Spleen (tissue), 11 donors: Measurements from ENCODE around the gene SYK. TPM values are rescaled to one million over a fixed set of nuclear protein-coding genes. Genes with fewer than 3 reads are reported as not detected.

Experiments
- DNase-seq: peaks from one replicate; pipeline ENCODE4 v3.0.0-alpha.2; 2020
- H3K27ac ChIP-seq, 8 donors: fragments of 200-600 bp; sonication (generic) in 7 of 8; 1 replicate in 4 of 8; 2 replicates in 4 of 8; pipeline versions ENCODE4 v1.5.0 to v1.8.0; 2016 to 2021; ENCODE audit warnings: inconsistent platforms in 4 of 8, mild to moderate bottlenecking in 4 of 8, moderate library complexity in 1 of 8
- H3K27me3 ChIP-seq, 7 donors: fragments of 200-600 bp; sonication (generic) in 6 of 7; replicated peaks in 1 of 7; 1 replicate in 4 of 7; 2 replicates in 3 of 7; pipeline versions ENCODE4 v1.5.0 to v1.8.0; 2016 to 2021; ENCODE audit warnings: inconsistent platforms in 3 of 7, mild to moderate bottlenecking in 1 of 7
- H3K36me3 ChIP-seq, 6 donors: fragments of 200-600 bp; sonication (generic) in 5 of 6; 1 replicate in 4 of 6; 2 replicates in 2 of 6; pipeline versions ENCODE4 v1.5.0 to v1.8.0; 2016 to 2021; ENCODE audit warnings: inconsistent platforms in 2 of 6
- H3K4me1 ChIP-seq, 6 donors: fragments of 200-600 bp; sonication (generic) in 5 of 6; 1 replicate in 3 of 6; 2 replicates in 3 of 6; pipeline versions ENCODE4 v1.5.0 to v1.8.0; 2016 to 2021; ENCODE audit warnings: inconsistent platforms in 3 of 6
- H3K4me3 ChIP-seq, 8 donors: fragments of 200-600 bp; sonication (generic) in 7 of 8; 1 replicate in 4 of 8; 2 replicates in 4 of 8; pipeline versions ENCODE4 v1.5.0 to v1.8.0; 2016 to 2021; ENCODE audit warnings: inconsistent platforms in 4 of 8, mild to moderate bottlenecking in 4 of 8, moderate library complexity in 2 of 8
- H3K9me3 ChIP-seq, 8 donors: fragments of 200-600 bp; sonication (generic) in 7 of 8; 1 replicate in 4 of 8; 2 replicates in 4 of 8; pipeline versions ENCODE4 v1.5.0 to v1.8.0; 2016 to 2021; ENCODE audit warnings: inconsistent platforms in 4 of 8
- POLR2A ChIP-seq, 3 donors: fragments of 450-650 bp; IDR thresholded peaks; one replicate each; pipeline ENCODE4 v1.5.1; 2017; ENCODE audit warnings: antibody characterized with exemption in 3 of 3, mild to moderate bottlenecking in 1 of 3
- POLR2AphosphoS5 ChIP-seq, 3 donors: sonication (generic); formaldehyde crosslinking; IDR thresholded peaks; one replicate each; pipeline ENCODE4 v1.5.1; 2017; ENCODE audit warnings: antibody characterized with exemption in 3 of 3
- WGBS, 5 donors: extraction: QIAGEN DNeasy Blood & Tissue Kit in 3 of 5; methylation state at CpG; one replicate each; pipeline versions ENCODE4 v1.1.5 to v1.1.7; 2013 to 2018; 5-methylcytosine and 5-hydroxymethylcytosine counted together
- intact Hi-C: fragments of 100-400 bp; cut with DNase I; formaldehyde crosslinking; loops from one replicate; pipeline ENCODE4 v1.15.0; 2023; ENCODE audit warnings: low total_unique reads
- polyA plus RNA-seq, 3 donors: library from polyadenylated mRNA; stranded (reverse); fragments of 200-250 nt; gene quantifications; one replicate each; pipeline ENCODE4 v1.2.1, GENCODE V29; 2013
- total RNA-seq, 7 donors: library from RNA; depleted of rRNA in 3 of 7; stranded (reverse); fragments of >200 nt in 3 of 7; fragmentation: NEBNext Ultra II Directional in 4 of 7; extraction: Animal tissue kit (Norgen Biotek cat#: 25700) in 4 of 7; gene quantifications; one replicate each; pipeline versions ENCODE4 v1.1.0 to v1.2.1, GENCODE V29; 2016 to 2021
- TF ChIP-seq, protein P1 (sequence below), 11 experiments: fragments of 200-600 bp in 7 of 11; fragments of 450-650 bp in 4 of 11; sonication (generic) in 4 of 11; IDR thresholded peaks in 8 of 11; conservative IDR thresholded peaks in 3 of 11; 1 replicate in 7 of 11; 2 replicates in 4 of 11; pipeline versions ENCODE4 v1.4.0 to v1.8.0; 2016 to 2021; ENCODE audit warnings: antibody characterized with exemption in 11 of 11, inconsistent platforms in 4 of 11, mild to moderate bottlenecking in 1 of 11
- donor health status: healthy with polysubstance abuse.
- donor health status: DM: no; HTN: no; CAD: no; lungs with moderate emphysema.
- donor health status: DM: no; HTN: no; CAD: no.
- donor health status: Bipolar disorder and iron deficiency.
- donor health status: healthy.
- donor health status: DM: no; HTN: no; CAD: no.
- donor health status: DM: yes; HTN: yes; CAD: no.

Gene SYK
- total and polyA plus RNA-seq, 10 donors = 42.6 to 152 (median 111) TPM

GRCh38 chr9:90843525-90843924 is 41.9 kb downstream of the SYK start:
- no peak for DNase-seq
- Histone ChIP-seq H3K4me3 (no peak overlapping the region), H3K9me3 (no peaks in the 10 kb centered on the region), H3K27ac (peak overlapping the region in 4 of 8 donors; percentile 25 to 72 (median 50)), H3K36me3 (peaks cover 0 to 69% (median 45%) of the 10 kb centered on the region in 6 donors), H3K27me3 (no peaks in the 10 kb centered on the region), H3K4me1 (peaks cover 6 to 54% (median 27%) of the 10 kb centered on the region in 6 donors)
- intact Hi-C loops = no loop called here
- 65 to 73% (median 70%) methylated on average over 6 of the region's 6 CpGs for WGBS, 5 donors
- TF ChIP-seq POLR2A (IDR thresholded peaks at IDR 0.05) (no peak), POLR2AphosphoS5 (IDR thresholded peaks at IDR 0.05) (no peak)
- TF ChIP-seq, protein P1, sequence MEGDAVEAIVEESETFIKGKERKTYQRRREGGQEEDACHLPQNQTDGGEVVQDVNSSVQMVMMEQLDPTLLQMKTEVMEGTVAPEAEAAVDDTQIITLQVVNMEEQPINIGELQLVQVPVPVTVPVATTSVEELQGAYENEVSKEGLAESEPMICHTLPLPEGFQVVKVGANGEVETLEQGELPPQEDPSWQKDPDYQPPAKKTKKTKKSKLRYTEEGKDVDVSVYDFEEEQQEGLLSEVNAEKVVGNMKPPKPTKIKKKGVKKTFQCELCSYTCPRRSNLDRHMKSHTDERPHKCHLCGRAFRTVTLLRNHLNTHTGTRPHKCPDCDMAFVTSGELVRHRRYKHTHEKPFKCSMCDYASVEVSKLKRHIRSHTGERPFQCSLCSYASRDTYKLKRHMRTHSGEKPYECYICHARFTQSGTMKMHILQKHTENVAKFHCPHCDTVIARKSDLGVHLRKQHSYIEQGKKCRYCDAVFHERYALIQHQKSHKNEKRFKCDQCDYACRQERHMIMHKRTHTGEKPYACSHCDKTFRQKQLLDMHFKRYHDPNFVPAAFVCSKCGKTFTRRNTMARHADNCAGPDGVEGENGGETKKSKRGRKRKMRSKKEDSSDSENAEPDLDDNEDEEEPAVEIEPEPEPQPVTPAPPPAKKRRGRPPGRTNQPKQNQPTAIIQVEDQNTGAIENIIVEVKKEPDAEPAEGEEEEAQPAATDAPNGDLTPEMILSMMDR (IDR thresholded peaks at IDR 0.05 in 8 of 11, conservative IDR thresholded peaks at IDR 0.05 in 3 of 11) = no peak

DNA sequence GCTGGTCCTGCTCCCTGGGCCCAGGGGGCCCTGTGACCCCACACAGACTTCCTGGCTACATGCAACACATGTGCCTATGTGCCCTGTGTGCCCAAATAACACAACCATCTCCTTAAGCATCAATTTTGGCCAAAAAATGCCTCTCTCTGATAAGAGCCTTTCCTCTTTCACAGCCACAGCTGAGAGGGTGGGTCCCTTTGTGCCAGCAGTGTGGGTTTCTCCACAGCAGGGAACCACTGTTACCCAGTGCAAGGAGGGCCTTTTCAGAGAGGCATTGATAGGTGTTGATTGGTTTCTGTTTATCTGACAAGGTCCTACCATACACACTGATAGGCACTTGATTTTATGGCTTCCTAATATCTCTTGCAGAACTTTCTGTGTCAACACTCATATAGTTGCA is 42.7 kb downstream of the SYK start:
- Histone ChIP-seq H3K27me3 (no peaks in the 10 kb centered on the region), H3K4me1 (peaks cover 0 to 46% (median 19%) of the 10 kb centered on the region in 6 donors), H3K27ac (peak overlapping the region in 1 of 8 donors; percentile 72), H3K36me3 (peaks cover 0 to 69% (median 53%) of the 10 kb centered on the region in 6 donors), H3K9me3 (no peaks in the 10 kb centered on the region), H3K4me3 (no peak overlapping the region)
- no peak for DNase-seq
- TF ChIP-seq POLR2AphosphoS5 (IDR thresholded peaks at IDR 0.05) (no peak), POLR2A (IDR thresholded peaks at IDR 0.05) (no peak)
- TF ChIP-seq, protein P1 (IDR thresholded peaks at IDR 0.05 in 8 of 11, conservative IDR thresholded peaks at IDR 0.05 in 3 of 11) = no peak
- intact Hi-C loops = no loop called here

DNA sequence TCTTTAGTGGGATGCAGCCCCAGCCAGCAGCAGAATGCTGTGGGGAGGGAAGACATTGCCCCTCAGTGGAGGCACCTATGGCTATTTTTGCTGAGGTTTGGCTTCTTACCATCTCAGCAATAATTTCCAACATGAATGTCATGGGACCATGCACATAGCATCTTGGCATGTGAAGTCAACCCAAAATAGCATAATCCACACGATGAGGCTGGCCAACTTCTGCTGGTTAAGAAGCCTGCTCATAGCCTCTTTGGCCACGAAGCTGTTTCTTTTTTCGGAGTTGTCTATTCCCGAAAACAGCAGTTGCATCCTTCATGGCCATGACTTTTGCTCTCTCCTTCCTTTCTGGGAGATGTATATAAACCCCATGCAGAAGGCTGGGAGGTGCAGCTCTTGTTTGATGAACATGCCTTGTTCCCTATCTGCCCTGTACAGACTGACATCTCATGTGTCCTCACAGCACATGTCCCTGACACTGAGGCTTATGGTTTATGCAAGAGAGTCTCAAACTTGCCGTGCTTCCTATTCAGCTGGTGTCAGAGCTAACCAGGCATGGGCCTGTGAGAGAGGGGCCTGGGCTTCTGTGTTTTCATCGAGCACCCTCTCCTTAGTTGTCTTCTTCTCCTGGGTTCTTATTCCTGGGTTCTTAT is 45.3 kb downstream of the SYK start:
- no peak overlapping the region for H3K27ac ChIP-seq
- H3K36me3 ChIP-seq = peaks cover 0 to 87% (median 71%) of the 10 kb centered on the region in 6 donors
- no peak for DNase-seq
- no peak for TF ChIP-seq POLR2A (IDR thresholded peaks at IDR 0.05)
- no peak for TF ChIP-seq POLR2AphosphoS5 (IDR thresholded peaks at IDR 0.05)
- TF ChIP-seq, protein P1 (IDR thresholded peaks at IDR 0.05 in 8 of 11, conservative IDR thresholded peaks at IDR 0.05 in 3 of 11) = no peak
- H3K4me3 ChIP-seq = no peak overlapping the region
- peaks cover 0 to 20% (median 6%) of the 10 kb centered on the region in 6 donors for H3K4me1 ChIP-seq
- no peaks in the 10 kb centered on the region for H3K9me3 ChIP-seq
- H3K27me3 ChIP-seq = no peaks in the 10 kb centered on the region
- 83 to 92% (median 85%) methylated on average over 6 of the region's 6 CpGs for WGBS, 5 donors
- intact Hi-C loops = no loop called here

- Histone ChIP-seq H3K4me3 (no peak overlapping the region), H3K9me3 (no peaks in the 10 kb centered on the region), H3K27ac (no peak overlapping the region), H3K36me3 (peaks cover 0 to 97% (median 73%) of the 10 kb centered on the region in 6 donors), H3K4me1 (peaks cover 0 to 9% (median 3%) of the 10 kb centered on the region in 6 donors), H3K27me3 (no peaks in the 10 kb centered on the region)
- no peak for DNase-seq
- TF ChIP-seq POLR2A (IDR thresholded peaks at IDR 0.05) (no peak), POLR2AphosphoS5 (IDR thresholded peaks at IDR 0.05) (no peak)
- TF ChIP-seq, protein P1 (IDR thresholded peaks at IDR 0.05 in 8 of 11, conservative IDR thresholded peaks at IDR 0.05 in 3 of 11) = no peak
- 87 to 91% (median 88%) methylated on average over 5 of the region's 5 CpGs for WGBS, 5 donors
- intact Hi-C loops = no loop called here
These were observed 46.4 kb downstream of the SYK start for GRCh38 chr9:90847971-90848370.
